IMR-90 (cell line): ENCODE data around the gene PPP1R12B. TPM values are rescaled to one million over a fixed set of nuclear protein-coding genes. Genes with fewer than 3 reads are reported as not detected.
A peak's percentile ranks its signal among the peaks of the same experiment; 100 is the strongest.

Experiments
- ATAC-seq: fragments of 200-7000 bp; cut with Tn5 transposase; 2 replicates; pipeline ENCODE4 v1.9.1; 2020; ENCODE audit warnings: low read depth, mild to moderate bottlenecking, moderate library complexity
- BruUV-seq: library from RNA; stranded (reverse); fragments of 400-500 nt; replicated peaks from 2 replicates; lab custom pipeline; 2021; lab: Mats Ljungman, UMichigan
- CTCF ChIA-PET: fragments of 300-600 bp; formaldehyde crosslinking; extraction: SDS; loops from one replicate; lab custom pipeline; 2021; ENCODE audit warnings: antibody characterized with exemption; lab: Yijun Ruan, JAX
- POLR2A ChIA-PET: fragments of 300-600 bp; sonication (Branson Sonifier 250); formaldehyde crosslinking; loops from one replicate; lab custom pipeline; 2022; ENCODE audit warnings: antibody characterized with exemption; ENCODE audit not compliant: unreplicated experiment; lab: Charles Lee
- DNase-seq: peaks from one replicate; pipeline ENCODE4 v3.0.0; 2013
- H2AFZ ChIP-seq: replicated peaks from 2 replicates; pipeline ENCODE3; 2013; ENCODE audit warnings: low read length, mild to moderate bottlenecking; ENCODE audit not compliant: poor library complexity
- H2AK5ac ChIP-seq: 2 replicates; pipeline ENCODE4 v1.6.1; 2013; ENCODE audit warnings: low read depth, low read length, inconsistent platforms
- H2AK9ac ChIP-seq: replicated peaks from 2 replicates; pipeline ENCODE3; 2013; ENCODE audit warnings: mild to moderate bottlenecking, low read depth, low read length, moderate library complexity; ENCODE audit not compliant: poor library complexity
- H2BK120ac ChIP-seq: 2 replicates; pipeline ENCODE4 v1.6.1; 2013; ENCODE audit warnings: low read depth, low read length, inconsistent platforms
- H2BK15ac ChIP-seq: 3 replicates; pipeline ENCODE4 v1.6.1; 2013; ENCODE audit warnings: low read depth, low read length, inconsistent platforms
- H2BK20ac ChIP-seq: 2 replicates; pipeline ENCODE4 v1.6.1; 2013; ENCODE audit warnings: low read depth, mild to moderate bottlenecking, inconsistent platforms, low read length, moderate library complexity
- H2BK5ac ChIP-seq: 2 replicates; pipeline ENCODE4 v1.6.1; 2013; ENCODE audit warnings: mild to moderate bottlenecking, low read depth, low read length, inconsistent platforms; ENCODE audit not compliant: poor library complexity, severe bottlenecking
- H3K14ac ChIP-seq: replicated peaks from 2 replicates; pipeline ENCODE4 v1.6.1; 2013; ENCODE audit warnings: low read depth, low read length, inconsistent platforms
- H3K18ac ChIP-seq: 2 replicates; pipeline ENCODE4 v1.6.1; 2013; ENCODE audit warnings: low read depth, low read length, control low read depth
- H3K23ac ChIP-seq: 2 replicates; pipeline ENCODE4 v1.6.1; 2013; ENCODE audit warnings: low read depth, low read length, inconsistent platforms
- H3K27ac ChIP-seq: 2 replicates; pipeline ENCODE4 v1.5.1; 2013; ENCODE audit warnings: mild to moderate bottlenecking, control low read depth, low read length; ENCODE audit not compliant: insufficient read depth
- H3K27me3 ChIP-seq: 2 replicates; pipeline ENCODE4 v1.6.1; 2013; ENCODE audit warnings: low read length; ENCODE audit not compliant: control insufficient read depth, insufficient read depth
- H3K36me3 ChIP-seq: 2 replicates; pipeline ENCODE4 v1.6.1; 2013; ENCODE audit warnings: low read length, mixed read lengths; ENCODE audit not compliant: control insufficient read depth, insufficient read depth
- H3K4ac ChIP-seq: 2 replicates; pipeline ENCODE4 v1.6.1; 2013; ENCODE audit warnings: low read depth, low read length, inconsistent platforms
- H3K4me1 ChIP-seq: 2 replicates; pipeline ENCODE4 v1.6.1; 2013; ENCODE audit warnings: low read length, mixed read lengths; ENCODE audit not compliant: control insufficient read depth, insufficient read depth
- H3K4me2 ChIP-seq: 2 replicates; pipeline ENCODE4 v1.6.1; 2013; ENCODE audit warnings: low read depth, mild to moderate bottlenecking, control low read depth, low read length, moderate library complexity
- H3K4me3 ChIP-seq: 2 replicates; pipeline ENCODE4 v1.5.1; 2013; ENCODE audit warnings: low read depth, mild to moderate bottlenecking, control low read depth, low read length, moderate library complexity; ENCODE audit not compliant: insufficient read depth
- H3K56ac ChIP-seq: 2 replicates; pipeline ENCODE4 v1.6.1; 2013; ENCODE audit warnings: low read length, inconsistent platforms; ENCODE audit not compliant: insufficient read depth; ENCODE audit errors: extremely low read depth
- H3K79me1 ChIP-seq, 2 experiments: 2 replicates each; pipeline ENCODE4 v1.6.1; 2013; ENCODE audit warnings: low read length in 2 of 2, inconsistent platforms in 1 of 2, low read depth in 1 of 2
- H3K9ac ChIP-seq: 2 replicates; pipeline ENCODE4 v1.6.1; 2013; ENCODE audit warnings: low read depth, low read length, control low read depth
- H3K9me1 ChIP-seq: 2 replicates; pipeline ENCODE4 v1.6.1; 2013; ENCODE audit warnings: low read length, inconsistent platforms; ENCODE audit not compliant: insufficient read depth
- H3K9me3 ChIP-seq: 2 replicates; pipeline ENCODE4 v1.6.1; 2013; ENCODE audit warnings: low read length; ENCODE audit not compliant: control insufficient read depth, insufficient read depth
- H4K20me1 ChIP-seq: 2 replicates; pipeline ENCODE4 v1.6.1; 2013; ENCODE audit warnings: low read length, inconsistent platforms; ENCODE audit not compliant: insufficient read depth
- H4K5ac ChIP-seq: 2 replicates; pipeline ENCODE4 v1.6.1; 2013; ENCODE audit warnings: mild to moderate bottlenecking, low read depth, low read length, control low read depth
- H4K8ac ChIP-seq, 2 experiments: 2 replicates each; pipeline ENCODE4 v1.6.1; 2013; ENCODE audit warnings: low read depth in 2 of 2, low read length in 2 of 2, control low read depth in 1 of 2, inconsistent platforms in 1 of 2
- H4K91ac ChIP-seq: 2 replicates; pipeline ENCODE4 v1.6.1; 2013; ENCODE audit warnings: low read depth, low read length, inconsistent platforms; ENCODE audit not compliant: insufficient read depth
- BHLHE40 ChIP-seq: fragments of 150-350 bp; IDR thresholded peaks from 2 replicates; pipeline ENCODE4 v1.6.1; 2016; ENCODE audit warnings: mild to moderate bottlenecking, low read depth, low read length
- MAZ ChIP-seq: IDR thresholded peaks from 2 replicates; pipeline ENCODE4 v1.6.1; 2012; ENCODE audit warnings: low read depth, mild to moderate bottlenecking, low read length, improper control_type of control experiment, moderate library complexity, borderline replicate concordance
- NFE2L2 ChIP-seq: fragments of 150-350 bp; IDR thresholded peaks from 2 replicates; pipeline ENCODE4 v1.6.1; 2016; ENCODE audit warnings: low read depth, mild to moderate bottlenecking, low read length
- WGBS, 2 experiments: methylation state at CpG; one replicate each; pipeline versions ENCODE4 v1.1.5 to v1.1.7; 2013; ENCODE audit warnings: missing lambda C conversion rate in 2 of 2; ENCODE audit not compliant: insufficient read length in 1 of 2; ENCODE audit errors: extremely low coverage in 2 of 2; 5-methylcytosine and 5-hydroxymethylcytosine counted together
- dilution Hi-C: fragments of 300-500 bp; cut with HindIII; formaldehyde crosslinking; loops from one replicate; pipeline ENCODE4 v1.14.3; 2018; ENCODE audit warnings: low sequenced_read_pairs; ENCODE audit not compliant: unreplicated experiment
- in situ Hi-C: fragments of 300-500 bp; cut with MboI; formaldehyde crosslinking; loops from 3 replicates; pipeline ENCODE4 v1.14.3; 2019; ENCODE audit warnings: low sequenced_read_pairs, inconsistent platforms, mixed read lengths
- intact Hi-C: fragments of 100-400 bp; cut with micrococcal nuclease; formaldehyde crosslinking; loops from 2 replicates; pipeline ENCODE4 v1.10.0; 2022
- microRNA-seq, 2 experiments: library from miRNA; stranded (forward) in 1 of 2; unstranded in 1 of 2; fragments of 10-50 nt in 1 of 2; fragments of <30 nt in 1 of 2; gene quantifications in 1 of 2; microRNA quantifications in 1 of 2; one replicate each; pipeline versions ENCODE3 to v1.1.0; 2013 to 2020; ENCODE audit not compliant: insufficient read depth in 1 of 2, insufficient read length in 1 of 2, unreplicated experiment in 1 of 2
- polyA plus RNA-seq, 3 experiments: library from polyadenylated mRNA; depleted of rRNA; stranded (reverse); fragments of >200 nt; gene quantifications; 2 replicates each; pipeline ENCODE4 v1.2.3, GENCODE V29; 2012; ENCODE audit warnings: low replicate concordance in 1 of 3
- small RNA-seq, 5 experiments: library from RNA; depleted of rRNA; stranded (forward); fragments of <200 nt; gene quantifications; one replicate each; pipeline ENCODE3, GENCODE V24; 2012
- total RNA-seq: library from RNA; depleted of rRNA; stranded (reverse); fragments of >200 nt; gene quantifications from 2 replicates; pipeline ENCODE4 v1.2.3, GENCODE V29; 2012; rRNA removed

PPP1R12B gene
- total and polyA plus RNA-seq, 2 of the 4 experiments (the other 2 are of a cell fraction) = 8.5 to 12.0 TPM

- peaks cover 4% of the 10 kb centered on the region; the same call in 1 of the 2 replicates for H3K9me1 ChIP-seq
- H3K4me1 ChIP-seq = peaks cover 12% of the 10 kb centered on the region; the same call in 1 of the 2 replicates
- H3K4ac ChIP-seq = no peak overlapping the region; the same call in 1 of the 2 replicates
- no peaks in the 10 kb centered on the region for H3K36me3 ChIP-seq
- no peaks in the 10 kb centered on the region for H3K79me1 ChIP-seq
- no peaks in the 10 kb centered on the region; the same call in 1 of the 2 replicates for H4K20me1 ChIP-seq
- H4K8ac ChIP-seq = no peak overlapping the region
- H2AFZ ChIP-seq = peak overlapping the region; percentile 21
- no TSS peak for BruUV-seq
- no peak overlapping the region for H4K5ac ChIP-seq
- no peak overlapping the region for H3K18ac ChIP-seq
- no peak overlapping the region for H2BK20ac ChIP-seq
- POLR2A ChIA-PET = no interaction called here
- CTCF ChIA-PET = interaction anchor here (0.7 kb wide), 1 partner anchor 30 kb away, joined by 3 read pairs; no protein-coding TSS in a partner anchor
- H4K91ac ChIP-seq = no peak overlapping the region
- no peak overlapping the region for H3K14ac ChIP-seq
- no peak overlapping the region for H2AK9ac ChIP-seq
- no peak overlapping the region for H3K9ac ChIP-seq
- no peak overlapping the region for H2BK5ac ChIP-seq
- no peak overlapping the region for H3K4me3 ChIP-seq
- in situ Hi-C loops (no loop called here), dilution Hi-C loops (no loop called here), intact Hi-C loops (no loop called here)
- 38% methylated on average over 12 of the region's 20 CpGs; no CpG with 5 or more reads in 1 of the 2 experiments for WGBS, 2 experiments
- H3K23ac ChIP-seq = no peak overlapping the region
- DNase-seq = no peak
- peak overlapping the region; percentile 62; the same call in 1 of the 2 replicates for H3K4me2 ChIP-seq
- H3K56ac ChIP-seq = no peak overlapping the region
- H3K27me3 ChIP-seq = peaks cover 55% of the 10 kb centered on the region
- H2BK15ac ChIP-seq = no peak overlapping the region
- H3K27ac ChIP-seq = no peak overlapping the region
- TF ChIP-seq NFE2L2 (no peak), BHLHE40 (no peak), MAZ (no peak)
- H3K9me3 ChIP-seq = no peaks in the 10 kb centered on the region
- no peak overlapping the region for H2BK120ac ChIP-seq
- ATAC-seq = no peak
- H2AK5ac ChIP-seq = no peak overlapping the region
Observed at GRCh38 chr1:202642212-202642611, 293.7 kb downstream of the PPP1R12B start.

Small RNA genes lying within 50 kb of the gene (microRNA-seq; reads per million reads assigned to microRNA genes)
- gene AC099336.2 (ENCODE audit: insufficient read depth, insufficient read length) (not detected), gene RF00156 (ENCODE audit: insufficient read depth, insufficient read length) (not detected), gene RNU6-89P (ENCODE audit: insufficient read depth, insufficient read length) (not detected)

Small RNA genes lying within 50 kb of the gene (small RNA-seq; reads per million reads assigned to genes)
- gene AC099336.2 (0 reads per million in 5 experiments), gene RF00156 (0 to 0.18 (median 0) reads per million in 5 experiments), gene RNU6-89P (0 reads per million in 5 experiments)

Other genes starting within 250 kb of the PPP1R12B start
- not detected in 2 replicates for gene GPR37L1, start 225.8 kb upstream of the PPP1R12B start, total RNA-seq
- 0.02 TPM in 1 of 2 replicates, not detected in the other for gene GPR37L1, start 225.8 kb upstream of the PPP1R12B start, polyA plus RNA-seq (2012; rRNA removed)
- 18.1 and 19.7 TPM in 2 replicates for gene ARL8A, start 204.0 kb upstream of the PPP1R12B start, total RNA-seq
- 30.7 and 38.6 TPM in 2 replicates for gene ARL8A, start 204.0 kb upstream of the PPP1R12B start, polyA plus RNA-seq (2012; rRNA removed)
- gene PTPN7, start 188.1 kb upstream of the PPP1R12B start, total RNA-seq = not detected in 2 replicates
- gene PTPN7, start 188.1 kb upstream of the PPP1R12B start, polyA plus RNA-seq (2012; rRNA removed) = 0.05 TPM in 1 of 2 replicates, not detected in the other
- gene LGR6, start 154.9 kb upstream of the PPP1R12B start, total RNA-seq = not detected in 2 replicates
- gene LGR6, start 154.9 kb upstream of the PPP1R12B start, polyA plus RNA-seq (2012; rRNA removed) = not detected in 2 replicates
- 53.6 and 61.1 TPM in 2 replicates for gene UBE2T, start 6.8 kb upstream of the PPP1R12B start, total RNA-seq
- 72.7 and 74.7 TPM in 2 replicates for gene UBE2T, start 6.8 kb upstream of the PPP1R12B start, polyA plus RNA-seq (2012; rRNA removed)